Esophagus (tissue), 2 donors: ENCODE measurements around the gene SLC12A8. TPM values are rescaled to one million over a fixed set of nuclear protein-coding genes. Genes with fewer than 3 reads are reported as not detected.

Experiments used
- H3K27ac ChIP-seq, 2 donors: one replicate each; pipeline ENCODE4 v1.5.1; 2013; ENCODE audit warnings: low read depth in 2 of 2, mild to moderate bottlenecking in 2 of 2, inconsistent platforms in 1 of 2, low read length in 1 of 2, moderate library complexity in 1 of 2
- H3K27me3 ChIP-seq, 2 donors: one replicate each; pipeline ENCODE4 v1.6.1; 2013; ENCODE audit warnings: low read length in 2 of 2, control low read depth in 1 of 2, mild to moderate bottlenecking in 1 of 2; ENCODE audit not compliant: insufficient read depth in 2 of 2, control insufficient read depth in 1 of 2
- H3K36me3 ChIP-seq, 2 donors: one replicate each; pipeline ENCODE4 v1.6.1; 2013; ENCODE audit warnings: low read length in 1 of 2; ENCODE audit not compliant: control insufficient read depth in 2 of 2, insufficient read depth in 2 of 2
- H3K4me1 ChIP-seq, 2 donors: one replicate each; pipeline ENCODE4 v1.6.1; 2013; ENCODE audit warnings: low read length in 1 of 2; ENCODE audit not compliant: control insufficient read depth in 2 of 2, insufficient read depth in 2 of 2
- H3K4me3 ChIP-seq, 2 donors: one replicate each; pipeline ENCODE4 v1.5.1; 2013; ENCODE audit warnings: low read length in 2 of 2, mild to moderate bottlenecking in 2 of 2, low read depth in 1 of 2, moderate library complexity in 1 of 2
- H3K9me3 ChIP-seq, 2 donors: one replicate each; pipeline ENCODE4 v1.6.1; 2013; ENCODE audit warnings: mild to moderate bottlenecking in 2 of 2, low read depth in 1 of 2, low read length in 1 of 2, moderate library complexity in 1 of 2; ENCODE audit not compliant: control insufficient read depth in 2 of 2, insufficient read depth in 1 of 2
- WGBS, 2 donors: extraction: QIAGEN DNeasy Blood & Tissue Kit; methylation state at CpG; one replicate each; pipeline ENCODE4 v1.1.7; 2013; 5-methylcytosine and 5-hydroxymethylcytosine counted together
- polyA plus RNA-seq, 2 donors: library from polyadenylated mRNA; stranded (reverse); fragments of 200-250 nt; gene quantifications; one replicate each; pipeline ENCODE4 v1.2.3, GENCODE V29; 2013
- donor health status: healthy with polysubstance abuse.
- donor health status: Bipolar disorder and iron deficiency.

The SLC12A8 gene
- polyA plus RNA-seq, 2 donors = 2.7 TPM

DNA sequence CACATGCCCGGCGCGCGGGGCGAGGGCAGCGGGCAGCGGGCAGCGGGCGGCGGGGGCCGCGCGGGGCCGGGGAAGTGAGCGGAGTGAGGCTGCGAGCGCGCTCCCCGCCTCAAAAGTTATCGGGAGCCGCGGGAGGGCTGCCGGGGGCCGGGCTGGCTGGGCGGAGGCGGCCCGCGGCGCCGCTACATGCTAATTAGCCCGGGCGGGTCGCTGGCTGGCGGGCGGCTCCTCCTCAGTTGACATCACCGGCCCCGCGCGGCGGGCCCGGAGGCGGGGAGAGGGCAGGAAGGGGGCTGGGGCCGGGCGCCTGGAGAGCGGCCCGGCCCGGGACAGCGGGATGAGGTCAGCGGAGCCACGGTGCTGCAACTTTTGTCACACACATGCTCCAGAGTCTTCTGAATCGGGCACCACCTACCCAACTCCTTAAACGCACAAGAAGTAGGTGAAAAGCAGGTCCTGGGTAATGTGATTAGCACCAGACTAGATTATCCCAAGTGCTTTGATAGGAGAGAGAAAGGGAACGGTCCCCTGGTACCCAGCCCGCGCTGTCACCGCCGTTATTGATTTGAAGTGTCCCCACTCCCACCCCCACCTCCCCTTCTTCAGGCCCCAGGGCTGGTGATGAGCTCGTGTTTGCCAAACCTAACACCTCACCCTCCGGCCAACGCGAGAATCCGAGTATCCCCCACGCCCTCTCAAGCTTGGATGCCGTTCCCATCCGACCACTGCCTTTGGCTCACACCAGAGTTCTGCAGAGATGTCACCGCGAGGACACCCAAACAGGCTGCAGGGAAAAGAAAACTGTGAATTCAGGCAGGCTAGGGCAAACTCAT lies 156.4 kb downstream of the SLC12A8 start, which contains the start of gene HEG1:
HEG1 (minus strand) TSS at position 85 of the 833 bp plus-strand sequence. CDS start 107 bp downstream, outside the sequence.
- peak within 1 kb of the TSS; percentile 57 to 70 for H3K4me3 ChIP-seq
- no peaks in the 10 kb centered on the region for H3K27me3 ChIP-seq
- H3K36me3 ChIP-seq = no peaks in the 10 kb centered on the region
- 2 to 6% methylated on average over 37 to 67 of the region's 67 CpGs for WGBS, 2 donors
- no peaks in the 10 kb centered on the region for H3K9me3 ChIP-seq
- H3K4me1 ChIP-seq = peaks cover 5% of the 10 kb centered on the region in 2 donors
- H3K27ac ChIP-seq = peak within 1 kb of the TSS; percentile 88 to 91

DNA sequence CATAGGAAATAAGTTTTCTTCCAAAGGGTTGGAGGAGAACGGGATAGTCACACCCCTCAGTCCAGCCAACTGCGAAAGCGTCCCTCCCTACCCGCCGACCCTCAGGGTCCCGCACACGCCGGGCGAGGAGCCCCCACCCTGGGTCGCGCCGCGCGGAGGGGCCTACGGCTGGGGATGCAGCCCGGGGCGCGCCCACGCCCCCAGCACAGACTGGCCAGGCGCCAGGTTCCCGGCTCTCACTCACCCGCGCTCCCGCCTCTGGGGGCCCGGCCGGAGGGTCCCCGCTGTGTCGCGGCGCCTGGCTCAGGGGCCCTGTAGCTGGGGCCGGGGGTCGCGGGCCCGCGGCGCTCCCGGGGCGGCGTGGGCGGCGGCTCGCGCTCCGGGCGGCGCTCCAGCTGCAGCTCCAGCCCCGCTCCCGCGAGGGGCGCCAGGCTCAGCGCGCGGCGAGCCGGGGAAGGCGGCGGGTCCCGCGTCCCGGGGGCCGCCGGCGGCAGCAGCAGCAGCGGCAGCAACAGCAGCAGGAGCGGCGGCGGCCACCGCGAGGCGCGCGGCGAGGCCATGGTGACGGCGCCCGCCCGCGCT lies 157.1 kb downstream of the SLC12A8 start:
- Histone ChIP-seq H3K9me3 (no peaks in the 10 kb centered on the region), H3K4me1 (peaks cover 5% of the 10 kb centered on the region in 2 donors), H3K27me3 (no peaks in the 10 kb centered on the region), H3K27ac (peak overlapping the region; percentile 88 to 91), H3K4me3 (peak overlapping the region; percentile 57 to 70), H3K36me3 (no peaks in the 10 kb centered on the region)
- 0 to 1% methylated on average over 62 to 78 of the region's 78 CpGs for WGBS, 2 donors

DNA sequence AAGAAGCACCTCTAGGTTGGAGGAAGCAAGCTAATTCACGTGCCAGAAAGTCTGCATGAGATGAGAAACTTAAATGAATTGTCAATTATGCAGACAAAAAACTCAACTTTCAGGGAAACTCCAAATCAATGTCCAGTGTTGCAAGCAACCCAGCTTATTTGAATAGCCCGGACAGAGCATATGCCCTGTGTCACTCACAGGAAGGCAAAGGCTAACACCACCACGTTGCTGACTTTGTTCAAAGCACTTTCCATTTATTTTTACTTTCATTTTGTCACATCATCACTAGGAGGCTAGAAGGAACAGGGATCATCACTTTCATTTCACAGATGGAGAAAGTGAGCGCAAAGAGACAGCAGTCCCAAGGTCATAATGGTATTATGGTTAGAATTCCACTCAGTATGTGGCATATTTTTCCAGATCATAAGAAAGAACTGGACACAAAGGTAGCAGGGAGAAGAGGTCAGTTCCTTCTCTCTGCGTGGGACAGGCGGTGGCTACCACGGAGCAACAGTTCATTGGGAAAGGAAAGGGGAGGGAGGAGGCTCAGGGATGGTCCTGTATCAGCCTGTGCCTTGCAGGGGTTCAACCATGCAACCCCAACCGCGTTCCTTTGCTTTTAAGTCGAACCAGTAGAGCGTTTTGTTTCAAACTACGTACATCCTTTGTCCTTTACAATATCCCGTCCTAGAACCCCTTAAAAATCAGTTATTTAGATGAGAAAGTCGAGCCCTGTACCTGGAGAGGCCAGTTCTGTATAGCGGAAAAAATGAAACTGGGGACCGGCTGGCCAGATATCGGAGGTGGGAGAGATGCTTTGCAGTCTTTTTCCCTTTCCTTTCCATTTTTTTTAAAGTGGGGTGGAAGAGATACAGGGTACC lies 157.9 kb downstream of the SLC12A8 start:
- Histone ChIP-seq H3K4me1 (peaks cover 5% of the 10 kb centered on the region in 2 donors), H3K4me3 (peak overlapping the region; percentile 57 to 70), H3K27ac (peak overlapping the region; percentile 88 to 91), H3K36me3 (no peaks in the 10 kb centered on the region), H3K27me3 (no peaks in the 10 kb centered on the region), H3K9me3 (no peaks in the 10 kb centered on the region)
- 2 to 3% methylated on average over 17 of the region's 17 CpGs for WGBS, 2 donors

DNA sequence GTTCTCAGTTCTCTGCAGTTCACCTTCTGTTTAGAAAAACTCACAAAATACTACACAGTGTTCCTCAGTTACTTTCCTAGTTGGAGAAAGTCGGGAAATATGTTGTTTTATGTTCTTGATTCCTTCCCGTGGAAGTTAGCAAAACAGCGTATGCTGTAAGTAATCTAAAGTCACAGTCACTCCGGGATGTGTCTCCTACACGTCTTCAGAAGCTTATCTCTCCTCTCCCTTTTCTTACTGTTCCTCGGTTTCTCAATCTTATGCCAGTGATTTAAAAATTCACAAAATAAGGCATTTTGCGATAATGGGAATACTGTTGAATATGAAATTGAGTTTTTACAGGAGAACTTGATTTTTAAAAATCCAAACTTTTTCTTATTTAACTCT lies 158.5 kb downstream of the SLC12A8 start:
- Histone ChIP-seq H3K27me3 (no peaks in the 10 kb centered on the region), H3K36me3 (no peaks in the 10 kb centered on the region), H3K9me3 (no peaks in the 10 kb centered on the region), H3K4me1 (peaks cover 5% of the 10 kb centered on the region in 2 donors), H3K27ac (peak overlapping the region in 1 of 2 donors; percentile 73), H3K4me3 (peak overlapping the region in 1 of 2 donors; percentile 57)
- 67 to 80% methylated on average over 7 of the region's 7 CpGs for WGBS, 2 donors

DNA sequence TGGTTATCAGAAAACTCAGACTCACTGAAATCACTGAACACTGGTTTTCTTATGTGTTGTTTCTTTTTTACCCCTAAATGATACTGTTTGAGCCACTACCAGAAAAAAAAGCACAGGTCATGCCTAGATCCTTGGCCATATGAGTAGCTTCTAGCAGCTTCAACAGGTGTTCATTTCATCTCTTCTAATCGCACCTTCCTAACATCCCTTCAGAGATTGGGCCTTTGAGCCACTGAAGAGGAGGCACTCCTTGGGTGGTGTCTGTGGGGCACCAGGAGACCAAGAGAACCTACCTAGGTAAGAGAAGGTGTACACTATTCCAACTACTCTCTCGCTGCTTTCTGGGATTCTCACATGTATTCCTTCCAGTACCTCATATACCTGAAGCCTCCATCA lies 159.2 kb downstream of the SLC12A8 start:
- 90 to 95% methylated on average over 2 of the region's 2 CpGs for WGBS, 2 donors
- Histone ChIP-seq H3K9me3 (no peaks in the 10 kb centered on the region), H3K27me3 (no peaks in the 10 kb centered on the region), H3K27ac (peak overlapping the region; percentile 59 to 73), H3K4me3 (peak overlapping the region in 1 of 2 donors; percentile 5), H3K36me3 (no peaks in the 10 kb centered on the region), H3K4me1 (peaks cover 5 to 6% of the 10 kb centered on the region in 2 donors)

DNA sequence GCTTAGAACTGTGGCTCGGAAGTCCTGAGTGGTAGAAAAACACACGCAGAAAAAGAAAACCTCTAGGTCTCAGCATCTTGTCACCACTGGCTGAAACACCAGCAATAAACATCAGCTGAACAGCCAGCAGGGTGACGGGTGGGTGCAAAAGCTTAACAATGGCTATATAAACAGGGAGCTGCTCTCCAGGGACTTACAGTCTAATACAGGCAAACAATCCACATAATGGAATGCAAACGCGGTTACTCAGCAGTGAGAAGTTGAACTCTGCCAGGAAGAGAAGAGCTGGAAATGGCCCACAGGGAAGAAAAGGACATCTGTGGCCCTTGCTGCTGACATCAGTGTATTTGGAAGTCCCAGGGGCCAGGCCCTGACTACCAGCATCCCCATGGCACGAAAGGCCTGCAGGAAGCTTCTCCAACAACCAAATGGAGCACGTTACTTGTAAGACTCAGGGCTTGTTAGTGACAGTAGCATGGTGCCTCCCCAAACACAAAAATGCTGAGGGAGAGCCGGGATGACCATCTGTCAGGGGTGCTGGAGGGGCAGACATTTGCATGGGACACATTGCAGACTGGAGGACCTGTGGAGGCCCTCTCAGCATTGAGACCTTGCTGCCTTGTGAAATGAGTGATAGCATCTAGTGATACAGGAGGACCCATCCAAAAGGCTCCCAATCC lies 159.8 kb downstream of the SLC12A8 start:
- H3K27ac ChIP-seq = peak overlapping the region; percentile 73 to 81
- H3K4me3 ChIP-seq = peak overlapping the region; percentile 5 to 22
- H3K36me3 ChIP-seq = no peaks in the 10 kb centered on the region
- H3K4me1 ChIP-seq = peaks cover 5 to 9% of the 10 kb centered on the region in 2 donors
- WGBS, 2 donors = 35 to 42% methylated on average over 8 of the region's 8 CpGs
- no peaks in the 10 kb centered on the region for H3K27me3 ChIP-seq
- no peaks in the 10 kb centered on the region for H3K9me3 ChIP-seq

DNA sequence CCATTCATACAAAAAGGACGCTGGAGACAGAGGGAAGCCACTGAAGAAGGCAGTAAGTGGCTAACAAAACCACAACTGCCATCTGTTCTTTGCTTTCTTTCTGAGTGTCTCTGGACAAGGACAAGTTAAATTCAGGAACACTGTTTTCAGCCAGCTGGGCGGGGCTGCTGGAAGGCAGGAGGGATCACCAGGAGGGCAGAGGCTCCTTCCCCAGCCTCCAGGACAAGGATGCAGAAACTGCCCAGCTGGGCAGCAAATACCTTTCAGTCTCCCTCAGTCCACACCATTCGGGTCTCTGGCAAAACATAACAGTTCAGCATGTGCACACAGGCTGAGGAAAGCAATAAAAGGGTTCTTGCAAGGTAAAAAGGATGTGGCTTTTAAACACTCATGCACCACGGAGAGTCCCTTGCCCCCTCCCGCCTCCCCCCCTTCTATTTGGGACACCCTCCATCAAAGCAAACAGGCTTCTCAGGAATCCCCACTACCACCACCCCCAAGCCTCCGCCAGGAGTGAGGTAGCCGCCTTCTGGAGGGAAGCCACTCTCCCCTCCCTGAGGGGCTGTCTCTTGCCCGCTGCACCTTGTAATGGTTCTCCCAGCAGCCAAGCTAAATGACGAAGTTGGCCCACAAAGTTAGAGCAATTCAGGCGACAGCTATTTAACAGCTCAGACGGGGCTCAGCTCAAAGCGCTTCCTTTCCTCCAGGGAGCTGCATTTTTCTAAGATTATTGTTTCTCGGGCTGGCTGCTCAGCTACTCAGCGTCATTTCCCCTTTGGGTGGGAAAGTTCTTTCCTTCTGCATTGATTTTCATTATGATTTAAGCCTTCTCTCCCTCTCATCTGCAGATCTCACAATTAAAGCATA lies 160.6 kb downstream of the SLC12A8 start:
- Histone ChIP-seq H3K4me3 (peak overlapping the region; percentile 22 to 26), H3K4me1 (peaks cover 5 to 9% of the 10 kb centered on the region in 2 donors), H3K36me3 (no peaks in the 10 kb centered on the region), H3K27me3 (no peaks in the 10 kb centered on the region), H3K9me3 (no peaks in the 10 kb centered on the region), H3K27ac (peak overlapping the region; percentile 73)
- 6 to 20% methylated on average over 14 of the region's 14 CpGs for WGBS, 2 donors

DNA sequence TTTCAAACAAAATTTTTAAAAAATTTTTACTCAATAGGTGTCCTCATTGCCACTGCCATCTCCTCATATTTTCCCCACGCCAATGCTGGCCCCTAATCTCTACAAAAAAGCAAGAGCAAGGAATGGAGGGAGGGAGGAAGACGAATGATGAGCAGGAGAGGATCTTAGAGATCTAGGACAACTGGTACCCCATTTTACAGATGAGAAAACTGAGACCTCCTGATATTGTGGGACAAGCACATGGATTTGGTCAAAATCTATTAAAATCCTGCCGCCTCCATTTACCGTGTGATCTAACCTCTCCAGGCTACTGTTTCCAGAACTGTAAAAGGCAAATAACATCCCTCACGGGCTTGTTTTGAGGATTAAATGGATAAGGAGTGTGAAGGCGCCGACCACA lies 161.3 kb downstream of the SLC12A8 start:
- no peaks in the 10 kb centered on the region for H3K36me3 ChIP-seq
- H3K4me3 ChIP-seq = no peak overlapping the region
- peaks cover 5 to 9% of the 10 kb centered on the region in 2 donors for H3K4me1 ChIP-seq
- no peaks in the 10 kb centered on the region for H3K27me3 ChIP-seq
- WGBS, 2 donors = 78 to 81% methylated on average over 7 of the region's 7 CpGs
- peak overlapping the region; percentile 73 for H3K27ac ChIP-seq
- H3K9me3 ChIP-seq = no peaks in the 10 kb centered on the region
